Measurements from ENCODE around the gene STMND1.

- TF ChIP-seq ZNF384 (IDR thresholded peaks at IDR 0.05) (no peak), TARDBP (IDR thresholded peaks at IDR 0.05) (no peak), FOXK2 (IDR thresholded peaks at IDR 0.05) (no peak), BHLHE40 (IDR thresholded peaks at IDR 0.05; ENCODE audit: borderline replicate concordance) (no peak), L3MBTL2 (conservative IDR thresholded peaks at IDR 0.05) (no peak), PKNOX1 (IDR thresholded peaks at IDR 0.05) (no peak), FOXM1 (IDR thresholded peaks at IDR 0.05; ENCODE audit: borderline replicate concordance) (no peak), SP1 (IDR thresholded peaks at IDR 0.05) (no peak)
These were observed 8.2 kb upstream of the STMND1 start for GRCh38 chr6:17093686-17094085.

Data from HEK293T (cell line).